PC-9 (cell line): Measurements from ENCODE around the gene CTNNA3. TPM values are rescaled to one million over a fixed set of nuclear protein-coding genes. Genes with fewer than 3 reads are reported as not detected.

Experiments used
- BruUV-seq: library from RNA; stranded (reverse); fragments of 400-500 nt; replicated peaks from 2 replicates; lab custom pipeline; 2021; lab: Mats Ljungman, UMichigan
- CTCF ChIA-PET: fragments of 300-600 bp; sonication (Branson Sonifier 250); formaldehyde crosslinking; loops from one replicate; lab custom pipeline; 2022; ENCODE audit warnings: antibody characterized with exemption; lab: Charles Lee
- POLR2A ChIA-PET: fragments of 300-600 bp; sonication (Branson Sonifier 250); formaldehyde crosslinking; loops from one replicate; lab custom pipeline; 2022; ENCODE audit warnings: antibody characterized with exemption; ENCODE audit not compliant: unreplicated experiment; lab: Charles Lee
- DNase-seq, 2 experiments: peaks; one replicate each; pipeline versions ENCODE4 v3.0.0 to v3.0.0-alpha.2; 2015 to 2022; ENCODE audit warnings: mixed read lengths in 1 of 2
- H2AFZ ChIP-seq: fragments of 200-600 bp; sonication (generic); 2 replicates; pipeline ENCODE4 v1.8.1; 2017; ENCODE audit warnings: antibody characterized with exemption
- H3F3A ChIP-seq: fragments of 200-600 bp; sonication (generic); 2 replicates; pipeline ENCODE4 v1.8.1; 2017; ENCODE audit warnings: antibody characterized with exemption, mild to moderate bottlenecking, low read depth; ENCODE audit not compliant: insufficient read depth
- H3K27ac ChIP-seq: fragments of 200-600 bp; sonication (generic); 2 replicates; pipeline ENCODE4 v1.6.1; 2016; ENCODE audit warnings: mixed run types
- H3K27me3 ChIP-seq: fragments of 200-600 bp; sonication (generic); 2 replicates; pipeline ENCODE4 v1.6.1; 2016; ENCODE audit warnings: low read depth, mixed run types; ENCODE audit not compliant: insufficient read depth
- H3K36me3 ChIP-seq: fragments of 200-600 bp; sonication (generic); 2 replicates; pipeline ENCODE4 v1.6.1; 2016; ENCODE audit warnings: low read depth, mixed run types
- H3K4me1 ChIP-seq: fragments of 200-600 bp; sonication (generic); replicated peaks from 2 replicates; pipeline ENCODE4 v1.6.1; 2016; ENCODE audit warnings: mixed run types; ENCODE audit not compliant: insufficient read depth
- H3K4me2 ChIP-seq: fragments of 200-600 bp; sonication (generic); 2 replicates; pipeline ENCODE4 v1.6.1; 2017; ENCODE audit warnings: mixed run types
- H3K4me3 ChIP-seq: fragments of 200-600 bp; sonication (generic); 2 replicates; pipeline ENCODE4 v1.6.1; 2016; ENCODE audit warnings: mixed run types
- H3K79me2 ChIP-seq: fragments of 200-600 bp; sonication (generic); 2 replicates; pipeline ENCODE4 v1.6.1; 2017; ENCODE audit warnings: low read depth, mixed run types
- H3K9me2 ChIP-seq: fragments of 200-600 bp; sonication (generic); 2 replicates; pipeline ENCODE4 v1.8.1; 2017; ENCODE audit warnings: mild to moderate bottlenecking; ENCODE audit not compliant: insufficient read depth
- H3K9me3 ChIP-seq: fragments of 200-600 bp; sonication (generic); 2 replicates; pipeline ENCODE4 v1.8.1; 2016; ENCODE audit warnings: low read depth; ENCODE audit not compliant: insufficient read depth
- H4K20me1 ChIP-seq: fragments of 200-600 bp; sonication (generic); 2 replicates; pipeline ENCODE4 v1.8.1; 2017; ENCODE audit not compliant: insufficient read depth
- EZH2 ChIP-seq: fragments of 200-600 bp; sonication (generic); IDR thresholded peaks from 2 replicates; pipeline ENCODE4 v1.8.0; 2017; ENCODE audit warnings: antibody characterized with exemption, low read depth
- intact Hi-C: fragments of 100-400 bp; cut with micrococcal nuclease; formaldehyde crosslinking; loops from one replicate; pipeline ENCODE4 v1.10.0; 2022; ENCODE audit not compliant: unreplicated experiment
- total RNA-seq: library from RNA; stranded (reverse); gene quantifications from 2 replicates; pipeline ENCODE4 v1.2.3, GENCODE V29; 2021
- TF ChIP-seq, protein P1 (sequence below): fragments of 200-600 bp; sonication (generic); conservative IDR thresholded peaks from 2 replicates; pipeline ENCODE4 v1.6.1; 2017; ENCODE audit warnings: mixed run types, antibody characterized with exemption, mild to moderate bottlenecking, moderate library complexity

CTNNA3 gene
- total RNA-seq, 1 experiment from 2014 or later = not detected

DNA sequence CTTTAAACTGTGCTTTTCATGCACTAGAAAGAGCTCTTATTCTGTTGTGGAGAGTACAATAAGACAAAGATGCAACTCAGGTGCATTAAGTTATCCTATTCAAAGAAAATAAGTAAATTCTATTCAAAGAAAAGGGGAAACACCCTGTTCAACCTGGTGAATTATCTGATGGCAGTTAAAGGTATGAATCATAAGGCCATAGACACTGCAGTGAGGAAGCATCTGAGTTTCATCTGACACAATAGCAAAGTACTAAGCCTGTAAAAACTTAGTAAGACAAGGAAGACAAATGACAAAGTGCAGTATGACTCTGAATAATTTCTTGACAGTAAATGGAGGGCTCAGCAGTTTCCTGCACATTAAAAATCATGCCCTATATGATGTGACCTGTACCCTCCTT is 861.2 kb downstream of the CTNNA3 start:
- DNase-seq = peak in 1 of 2 experiments; percentile 37
- Histone ChIP-seq H3K4me1 (no peaks in the 10 kb centered on the region), H3K9me3 (no peaks in the 10 kb centered on the region), H2AFZ (no peak overlapping the region), H3K27me3 (no peaks in the 10 kb centered on the region), H3K27ac (no peak overlapping the region), H3F3A (no peaks in the 10 kb centered on the region), H3K4me3 (no peak overlapping the region), H3K36me3 (no peaks in the 10 kb centered on the region), H4K20me1 (no peaks in the 10 kb centered on the region), H3K9me2 (no peaks in the 10 kb centered on the region), H3K79me2 (no peaks in the 10 kb centered on the region), H3K4me2 (no peak overlapping the region)
- ChIA-PET POLR2A (no interaction called here), CTCF (no interaction called here)
- BruUV-seq = no TSS peak
- TF ChIP-seq, protein P1, sequence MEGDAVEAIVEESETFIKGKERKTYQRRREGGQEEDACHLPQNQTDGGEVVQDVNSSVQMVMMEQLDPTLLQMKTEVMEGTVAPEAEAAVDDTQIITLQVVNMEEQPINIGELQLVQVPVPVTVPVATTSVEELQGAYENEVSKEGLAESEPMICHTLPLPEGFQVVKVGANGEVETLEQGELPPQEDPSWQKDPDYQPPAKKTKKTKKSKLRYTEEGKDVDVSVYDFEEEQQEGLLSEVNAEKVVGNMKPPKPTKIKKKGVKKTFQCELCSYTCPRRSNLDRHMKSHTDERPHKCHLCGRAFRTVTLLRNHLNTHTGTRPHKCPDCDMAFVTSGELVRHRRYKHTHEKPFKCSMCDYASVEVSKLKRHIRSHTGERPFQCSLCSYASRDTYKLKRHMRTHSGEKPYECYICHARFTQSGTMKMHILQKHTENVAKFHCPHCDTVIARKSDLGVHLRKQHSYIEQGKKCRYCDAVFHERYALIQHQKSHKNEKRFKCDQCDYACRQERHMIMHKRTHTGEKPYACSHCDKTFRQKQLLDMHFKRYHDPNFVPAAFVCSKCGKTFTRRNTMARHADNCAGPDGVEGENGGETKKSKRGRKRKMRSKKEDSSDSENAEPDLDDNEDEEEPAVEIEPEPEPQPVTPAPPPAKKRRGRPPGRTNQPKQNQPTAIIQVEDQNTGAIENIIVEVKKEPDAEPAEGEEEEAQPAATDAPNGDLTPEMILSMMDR = no peak
- TF ChIP-seq EZH2 = no peak
- intact Hi-C loops = loop anchor here (2.0 to 10.0 kb wide), 2 partner anchors 88 to 90 kb away; partner anchors contain the start of gene LRRTM3

DNA sequence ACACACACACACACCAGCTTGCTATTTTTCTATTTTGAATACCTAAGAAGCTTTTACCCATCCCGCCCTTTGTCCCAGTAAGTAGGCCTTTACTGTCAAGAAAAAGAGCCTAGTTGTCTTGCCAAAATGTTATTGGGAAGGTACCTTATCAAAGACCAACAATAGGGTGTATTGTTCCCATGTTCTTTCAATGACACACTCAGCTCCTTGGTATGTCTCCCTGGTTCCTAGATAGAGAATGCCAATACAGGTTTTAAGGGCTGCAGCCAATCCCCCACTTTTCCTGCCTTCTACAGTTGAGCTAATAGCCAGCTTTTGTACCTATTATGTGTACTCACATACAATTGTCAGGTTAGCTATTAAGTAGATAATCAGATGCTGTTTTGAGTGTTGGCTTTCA is 862.1 kb downstream of the CTNNA3 start:
- Histone ChIP-seq H3K4me3 (no peak overlapping the region), H3K27ac (no peak overlapping the region), H3K4me2 (no peak overlapping the region), H3K79me2 (no peaks in the 10 kb centered on the region), H4K20me1 (no peaks in the 10 kb centered on the region), H3F3A (no peaks in the 10 kb centered on the region), H3K27me3 (no peaks in the 10 kb centered on the region), H3K4me1 (no peaks in the 10 kb centered on the region), H2AFZ (no peak overlapping the region), H3K9me2 (no peaks in the 10 kb centered on the region), H3K36me3 (no peaks in the 10 kb centered on the region), H3K9me3 (no peaks in the 10 kb centered on the region)
- TF ChIP-seq EZH2 = no peak
- TF ChIP-seq, protein P1 = no peak
- BruUV-seq = no TSS peak
- DNase-seq = no peak
- ChIA-PET POLR2A (no interaction called here), CTCF (no interaction called here)
- intact Hi-C loops = loop anchor here (2.0 to 10.0 kb wide), 2 partner anchors 87 to 91 kb away; partner anchors contain the start of gene LRRTM3

DNA sequence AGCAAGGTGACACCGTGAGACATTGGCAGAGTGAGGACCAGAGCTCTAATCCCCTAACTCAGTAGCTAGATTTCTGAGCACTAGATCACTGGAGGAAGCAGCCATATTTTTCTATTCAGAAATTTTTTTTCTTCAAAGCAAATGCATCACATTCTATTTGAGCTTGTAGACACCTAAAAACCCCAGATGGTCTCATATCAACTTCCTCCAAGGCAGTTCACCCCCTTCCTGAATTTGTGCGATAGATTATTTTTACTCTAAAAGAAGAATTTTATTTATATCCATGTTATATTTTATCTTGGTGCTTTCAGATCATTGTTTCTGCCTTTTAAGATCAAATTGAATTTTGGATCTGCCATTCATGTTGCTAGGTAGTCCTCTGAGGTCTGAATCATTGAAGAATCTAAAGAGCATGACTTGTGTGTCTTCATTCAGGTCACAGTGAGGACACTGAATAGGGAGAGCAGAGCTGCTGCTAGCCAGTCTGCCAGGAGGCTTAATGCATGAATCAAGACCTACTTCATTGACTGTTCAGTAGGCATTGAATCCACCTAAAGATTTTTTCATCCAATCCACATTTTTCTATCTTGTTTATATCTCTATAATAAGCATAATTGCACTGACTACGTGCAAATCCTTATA is 863.1 kb downstream of the CTNNA3 start:
- no peaks in the 10 kb centered on the region for H3K79me2 ChIP-seq
- no peaks in the 10 kb centered on the region for H3K9me2 ChIP-seq
- H3K4me1 ChIP-seq = no peaks in the 10 kb centered on the region
- H3K27ac ChIP-seq = no peak overlapping the region
- no peak overlapping the region for H3K4me3 ChIP-seq
- no peak overlapping the region for H2AFZ ChIP-seq
- intact Hi-C loops = loop anchor here (10.0 kb wide), 1 partner anchor 92 kb away; the partner anchor contains the start of gene LRRTM3
- BruUV-seq = no TSS peak
- no peak overlapping the region for H3K4me2 ChIP-seq
- no peak for DNase-seq
- no peaks in the 10 kb centered on the region for H3K27me3 ChIP-seq
- ChIA-PET POLR2A (no interaction called here), CTCF (no interaction called here)
- H4K20me1 ChIP-seq = no peaks in the 10 kb centered on the region
- H3K36me3 ChIP-seq = no peaks in the 10 kb centered on the region
- no peaks in the 10 kb centered on the region for H3F3A ChIP-seq
- no peaks in the 10 kb centered on the region for H3K9me3 ChIP-seq
- TF ChIP-seq, protein P1 = no peak
- TF ChIP-seq EZH2 = no peak
